CD4-positive, alpha-beta T cell treated with Interleukin-12 subunit alpha and Interleukin-12 subunit beta, for 1 hour (primary cell): ENCODE results near the gene PCDH19.

Source experiments
- DNase-seq: peaks from one replicate; pipeline ENCODE4 v3.0.0-alpha.2; 2020

PCDH19 gene

DNA sequence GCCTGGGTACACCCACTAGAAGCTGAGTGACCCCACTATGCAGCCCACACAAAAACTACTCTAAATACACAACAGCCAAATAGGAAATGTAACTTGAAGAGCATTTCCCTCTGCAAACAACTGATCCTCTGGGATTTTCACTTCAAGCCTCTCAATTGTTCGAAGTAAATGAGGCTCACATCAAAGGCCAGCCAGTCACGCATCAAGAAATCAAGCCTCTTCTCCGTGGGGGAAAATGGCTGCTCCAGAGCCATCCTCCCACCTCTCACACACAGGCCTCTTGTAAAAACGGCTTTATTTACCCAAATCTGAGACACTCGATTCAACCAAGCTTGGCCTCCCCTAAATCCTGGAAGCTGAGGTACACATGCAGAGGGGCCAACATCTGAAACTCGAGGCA is 14.3 kb downstream of the PCDH19 start:
- no peak for DNase-seq

DNA sequence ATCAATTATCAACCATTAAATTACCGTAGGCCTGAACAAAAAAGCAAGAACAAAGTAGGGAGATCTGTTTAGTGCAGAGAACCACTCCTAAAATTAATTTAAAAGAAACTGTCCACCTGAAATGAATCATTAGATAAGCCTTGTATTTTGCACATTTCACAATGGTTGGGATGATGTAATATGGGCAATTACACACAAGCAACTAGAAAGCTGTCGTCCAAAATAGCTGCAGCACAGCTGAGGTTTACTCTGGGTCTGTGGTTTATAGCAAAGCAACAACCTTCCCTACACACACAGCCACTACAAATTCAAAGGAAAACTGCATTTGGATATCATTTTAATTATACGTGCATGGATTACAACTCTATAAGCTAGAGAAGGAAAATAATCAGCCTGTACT is 28.5 kb downstream of the PCDH19 start:
- no peak for DNase-seq

DNA sequence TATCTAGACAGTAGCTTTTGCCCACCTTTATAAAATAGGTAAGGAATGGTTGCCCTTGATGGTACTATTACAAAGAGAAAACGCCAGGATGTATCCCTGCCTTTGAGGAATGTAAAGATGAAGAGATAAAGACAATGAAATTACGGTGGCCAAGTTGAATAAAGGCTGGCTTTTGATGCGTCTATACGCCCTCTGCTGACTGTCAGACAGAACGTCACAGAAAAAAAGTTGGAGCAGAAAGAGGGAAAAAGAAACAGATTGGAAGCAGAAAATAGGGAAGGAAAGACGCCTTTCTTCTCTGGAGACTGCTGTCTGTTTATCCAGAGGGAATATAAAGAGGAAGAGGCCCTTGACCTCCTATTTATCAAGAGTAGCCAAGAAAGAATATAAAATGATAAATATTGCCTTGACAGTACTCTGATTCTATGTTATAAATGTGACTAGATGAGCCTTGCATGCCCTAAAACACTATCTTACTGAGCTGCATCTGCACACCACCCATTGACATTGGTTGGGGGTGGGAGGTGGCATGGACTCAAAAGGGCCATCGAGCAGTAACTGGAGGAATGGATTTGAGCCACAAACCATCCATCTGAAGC is 30.6 kb downstream of the PCDH19 start:
- no peak for DNase-seq

DNA sequence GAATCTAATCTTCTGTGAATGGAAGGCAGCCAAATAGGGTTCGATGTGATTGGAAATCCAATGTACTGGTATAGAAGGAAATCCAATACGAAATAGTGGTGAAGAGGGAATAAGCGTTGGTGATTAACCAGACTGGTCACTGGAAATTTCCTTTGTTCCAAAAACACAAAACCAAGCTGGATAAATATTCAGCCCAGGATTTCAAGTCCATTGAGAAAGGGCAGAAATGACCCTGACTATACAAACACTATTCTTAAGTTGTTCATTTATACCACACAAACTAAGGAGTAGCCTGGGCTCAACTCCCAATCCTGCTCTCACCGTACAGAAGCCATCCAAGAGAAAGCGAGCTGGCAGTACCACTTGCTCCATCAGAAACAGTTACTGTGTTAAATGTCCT is 32.2 kb downstream of the PCDH19 start:
- DNase-seq, result no peak

DNA sequence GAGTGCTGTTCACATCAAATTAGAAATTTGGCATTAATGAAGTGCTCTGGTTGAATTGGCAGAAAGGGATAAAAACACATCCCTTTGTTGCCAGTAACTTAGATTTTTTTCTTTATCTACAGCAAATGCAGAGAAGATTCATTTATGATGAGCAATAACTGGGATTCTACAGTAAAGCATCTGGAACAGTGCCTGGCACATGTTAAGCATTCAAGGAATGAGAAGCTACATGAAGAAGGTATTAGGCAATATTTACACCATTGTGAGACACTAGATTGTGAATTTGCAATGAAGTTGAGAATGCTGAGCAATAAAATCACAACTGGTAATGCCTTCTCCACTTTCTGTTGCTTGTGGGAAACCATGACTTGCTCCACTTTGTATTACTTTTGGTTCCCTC is 33.5 kb downstream of the PCDH19 start:
- no peak for DNase-seq

DNA sequence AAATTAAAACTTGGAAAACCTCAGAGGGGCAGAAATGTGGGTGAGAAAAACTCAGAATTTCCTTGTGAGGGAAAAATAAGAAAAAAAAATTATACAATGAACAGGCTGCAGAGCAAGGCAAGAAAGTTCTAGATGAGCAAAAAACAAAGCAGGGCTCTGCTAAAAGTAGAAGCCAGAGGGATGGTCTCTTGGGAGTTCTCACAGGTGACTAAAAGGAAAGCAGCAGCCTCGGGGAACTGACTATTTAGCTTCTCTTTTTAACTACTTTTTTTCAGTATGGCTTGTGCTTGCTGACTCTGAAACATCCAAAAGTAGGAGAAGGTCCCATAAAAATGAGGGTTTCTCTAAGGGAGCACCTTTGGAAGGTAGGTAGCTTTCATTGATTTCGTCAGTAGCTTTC is 36.4 kb downstream of the PCDH19 start:
- no peak for DNase-seq

DNA sequence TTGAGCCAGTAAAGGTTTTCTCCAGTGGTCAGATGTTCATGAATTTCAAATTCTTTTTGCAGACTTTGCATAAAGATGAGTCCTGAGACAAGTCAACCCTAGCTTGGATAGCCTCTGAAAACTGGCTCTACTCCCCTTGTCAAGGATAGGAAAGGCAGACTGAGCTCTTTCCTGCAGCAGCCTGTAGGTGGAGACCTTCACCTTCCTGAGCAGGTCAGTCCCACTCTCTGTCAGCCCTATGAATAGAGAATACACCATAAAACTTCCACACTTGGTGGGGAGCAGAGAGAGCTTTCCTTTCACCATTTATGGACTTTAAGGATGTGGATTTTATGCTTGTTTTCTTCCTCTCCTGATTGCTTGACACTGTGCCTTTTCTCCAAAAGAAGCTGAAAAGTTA is 41.9 kb downstream of the PCDH19 start:
- no peak for DNase-seq

DNA sequence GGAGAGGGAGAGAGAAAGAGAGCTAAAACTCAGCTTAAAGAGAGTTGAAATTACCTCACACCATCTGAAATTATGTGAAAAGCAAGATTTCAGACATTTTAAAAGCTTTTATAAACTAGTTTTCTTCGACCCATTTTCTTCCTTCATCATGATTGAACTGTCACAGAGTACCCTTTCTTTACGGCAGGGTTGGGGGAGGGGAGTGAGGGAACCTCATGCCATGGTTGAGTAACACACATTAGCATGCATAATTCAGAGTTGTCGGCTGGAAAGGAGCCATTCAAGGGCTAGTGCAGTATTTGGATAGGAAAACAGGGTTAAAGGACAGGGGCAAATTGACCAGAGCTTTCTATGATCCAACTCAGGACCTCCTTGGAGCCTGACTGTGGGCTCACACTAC is 46.2 kb downstream of the PCDH19 start:
- DNase-seq, result no peak

DNA sequence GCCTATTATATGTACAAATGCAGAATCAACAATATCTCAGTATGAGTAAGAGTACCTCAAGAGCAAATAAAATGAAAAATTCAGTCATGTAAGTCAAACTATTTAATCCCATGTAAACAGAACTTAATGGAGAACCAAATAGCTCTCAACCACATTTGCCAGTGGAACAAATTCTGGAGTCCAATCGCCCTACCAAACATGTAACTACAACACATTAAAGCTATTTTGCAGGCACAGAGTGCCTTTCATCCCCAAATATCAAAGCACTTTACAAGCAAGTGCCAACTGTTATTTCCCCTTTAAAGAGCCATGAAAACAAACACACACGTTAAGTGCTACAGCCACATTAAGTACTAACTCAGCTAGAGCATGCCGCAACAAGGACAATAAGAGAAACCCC is 51.3 kb downstream of the PCDH19 start:
- no peak for DNase-seq

DNA sequence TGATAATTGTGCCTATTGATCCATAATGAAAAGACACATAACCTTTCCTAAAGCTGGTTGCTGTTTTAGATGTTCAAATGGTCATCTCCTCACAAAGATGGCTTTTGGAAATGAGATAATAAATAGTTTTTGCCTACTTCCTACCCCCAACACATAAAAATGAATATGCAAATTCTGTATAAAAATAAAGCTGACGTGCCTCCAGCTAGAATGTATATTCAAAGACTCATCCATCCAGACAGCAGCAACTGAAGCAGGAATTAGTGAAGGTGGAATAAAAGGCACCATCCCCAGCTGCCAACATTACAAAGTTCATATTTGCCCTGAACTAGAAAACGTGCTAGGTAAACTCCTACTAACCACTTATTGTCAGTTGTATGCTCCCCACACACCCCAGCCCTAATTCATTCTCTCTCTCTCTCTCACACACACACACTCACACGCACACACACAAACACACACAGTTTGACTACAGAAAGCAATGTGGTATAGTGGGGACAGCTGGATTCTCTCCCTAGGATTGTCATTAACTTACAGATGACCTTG is 53.6 kb downstream of the PCDH19 start:
- DNase-seq, result no peak

DNA sequence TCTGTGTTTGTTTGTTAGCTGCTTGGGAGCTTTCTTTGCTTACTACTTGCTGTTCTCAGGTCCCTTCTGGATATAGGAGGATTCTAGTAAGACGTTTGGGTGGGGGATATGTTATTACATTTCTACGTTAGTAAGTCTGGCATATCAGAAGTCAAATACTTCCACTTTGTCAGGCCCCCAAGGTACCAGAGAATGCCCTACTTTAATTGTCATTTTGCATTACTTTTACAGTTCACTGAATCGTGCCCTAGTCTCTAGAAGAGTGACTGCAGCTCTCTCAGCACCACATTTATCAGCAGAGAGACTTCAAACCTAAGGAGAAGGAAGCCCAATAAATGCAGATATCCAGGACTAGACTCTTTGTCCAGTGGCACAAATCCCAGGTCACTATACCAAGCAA is 54.4 kb downstream of the PCDH19 start:
- DNase-seq, result no peak

DNA sequence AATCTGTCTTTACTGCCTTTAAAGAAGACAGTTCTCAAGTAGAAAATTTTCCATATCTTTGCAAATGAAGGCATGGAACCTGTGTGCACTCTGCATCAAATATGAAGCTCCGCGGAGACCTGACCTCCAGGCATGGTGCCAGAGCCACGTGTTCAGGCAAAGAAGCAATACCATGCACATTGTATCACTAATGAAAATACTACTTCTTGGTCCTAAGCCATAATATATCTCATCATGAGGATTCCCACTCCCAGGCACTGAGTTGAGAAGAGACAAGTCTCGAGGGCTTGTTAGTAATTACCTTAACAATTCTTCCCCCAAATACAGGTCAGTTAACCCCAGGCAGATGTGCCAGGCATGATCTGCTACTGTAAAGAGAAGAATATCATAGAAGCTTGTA is 56.7 kb downstream of the PCDH19 start:
- no peak for DNase-seq

DNA sequence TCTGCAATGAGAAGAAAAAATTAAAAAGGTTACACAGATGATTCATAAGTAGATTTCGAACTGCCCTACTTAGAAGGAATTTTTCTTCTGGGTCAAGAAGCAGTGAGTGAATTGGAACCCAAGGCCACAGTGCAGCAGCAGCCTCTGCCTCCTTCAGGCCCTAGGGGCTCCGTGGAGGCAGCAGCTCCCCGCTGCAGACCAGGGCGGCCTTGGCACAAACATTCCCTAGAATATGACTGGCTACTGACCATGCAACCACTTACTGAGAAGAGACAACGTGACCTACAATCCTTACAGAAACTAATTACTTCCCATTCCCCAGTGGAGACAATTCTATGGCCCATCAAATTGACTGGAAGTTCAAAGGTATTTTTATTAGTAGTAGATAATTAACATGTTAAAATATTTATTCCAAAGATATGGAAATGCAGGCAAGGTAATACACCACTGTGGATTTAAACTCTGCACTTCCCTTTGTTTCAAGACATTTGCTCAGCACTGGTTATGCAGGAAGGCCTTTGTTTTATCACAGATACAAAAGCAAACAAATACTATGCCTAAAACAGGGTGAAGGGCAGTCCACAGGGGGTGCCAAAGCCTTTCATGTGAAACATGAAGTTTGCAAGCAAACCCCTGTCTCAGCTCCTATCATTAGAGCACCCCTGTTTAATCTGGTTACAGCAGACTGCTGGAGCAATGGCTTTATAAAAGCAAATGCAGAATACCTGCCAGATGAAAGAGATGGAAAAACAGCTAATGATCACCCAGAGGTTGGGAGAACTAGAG is 59.2 kb downstream of the PCDH19 start:
- DNase-seq, result no peak

DNA sequence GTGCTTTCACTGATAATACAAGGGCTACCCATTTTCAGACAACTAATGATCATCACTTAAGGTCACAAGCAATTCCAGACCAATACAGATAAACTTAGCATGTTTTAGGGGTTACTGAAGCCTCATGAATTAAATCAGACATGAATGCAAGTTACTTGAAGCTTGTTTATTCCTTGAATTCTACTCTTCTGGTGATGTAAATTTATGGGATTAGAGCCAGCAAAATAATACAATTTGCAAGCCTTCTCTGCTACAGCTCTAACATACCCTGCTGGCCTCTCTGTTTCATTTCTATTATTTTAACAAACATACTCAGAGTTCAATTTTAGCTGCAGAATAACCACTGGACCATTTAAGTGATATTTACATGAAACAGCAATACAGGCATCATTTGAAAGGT is 60.7 kb downstream of the PCDH19 start:
- no peak for DNase-seq

DNA sequence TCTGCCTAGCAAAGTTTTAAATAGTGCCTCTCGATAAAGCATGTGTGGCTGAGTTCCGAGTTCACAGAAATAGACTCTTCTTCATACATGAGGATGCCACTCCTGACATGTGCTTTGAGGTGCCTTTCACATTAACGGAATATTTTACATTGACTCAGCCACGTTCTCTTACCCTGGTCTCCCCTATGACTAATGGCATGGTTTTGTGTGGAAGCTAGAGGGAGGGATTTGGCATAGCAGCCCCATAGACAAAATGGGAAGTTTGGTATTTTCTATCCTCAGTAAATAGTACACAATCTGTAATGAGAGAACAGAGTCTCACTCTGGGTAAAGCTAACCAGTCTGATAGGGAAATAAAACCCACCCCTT is 68.9 kb downstream of the PCDH19 start:
- DNase-seq, result no peak

DNA sequence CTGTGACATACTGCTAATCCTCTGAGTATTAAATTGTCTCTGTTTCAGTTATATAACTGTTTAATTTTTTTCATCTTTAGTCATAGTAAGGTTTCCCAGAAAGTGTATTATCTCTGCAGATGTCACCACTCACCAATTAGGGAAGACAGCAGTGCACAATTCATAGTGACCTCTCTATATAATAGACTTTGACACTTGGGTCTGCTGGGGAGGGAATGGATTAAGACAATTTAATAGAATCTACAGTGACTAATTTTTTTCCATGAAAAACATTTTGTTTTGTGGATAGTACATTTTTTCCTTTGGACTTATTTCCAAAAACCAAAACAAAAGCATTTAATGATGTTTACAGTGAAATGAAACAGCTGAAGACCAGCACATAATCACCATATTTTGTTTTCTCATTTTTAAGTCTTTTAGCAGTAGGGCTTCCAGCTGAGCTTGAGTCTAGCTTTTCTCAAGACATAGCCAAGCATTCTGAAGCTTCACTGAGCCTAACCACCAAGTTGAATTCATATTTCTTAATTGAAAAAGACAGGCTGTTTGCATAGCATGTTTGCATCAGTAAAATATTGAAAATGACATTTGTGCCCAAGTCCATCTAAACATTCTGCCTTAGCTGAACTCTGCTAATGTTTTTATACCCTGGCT is 69.5 kb downstream of the PCDH19 start:
- DNase-seq, result no peak

DNA sequence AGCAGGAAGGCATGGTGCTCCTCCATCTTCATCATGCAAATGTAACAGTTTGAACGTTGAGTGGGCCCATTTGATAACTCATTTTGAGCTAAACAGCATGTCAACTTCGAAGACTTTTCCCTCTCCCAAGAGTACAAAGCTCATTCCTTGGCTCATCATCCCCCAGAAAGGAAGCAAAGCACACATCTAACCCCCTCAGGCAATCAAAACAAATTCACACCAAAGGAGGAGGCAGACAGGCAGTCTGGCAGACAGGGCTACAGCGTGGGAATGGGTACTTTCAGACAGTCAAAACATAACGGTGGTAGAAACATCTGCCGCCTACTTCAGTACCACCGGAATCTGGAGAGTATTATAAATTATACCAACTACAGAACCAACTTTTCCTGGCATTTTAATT is 81.7 kb downstream of the PCDH19 start:
- no peak for DNase-seq

DNA sequence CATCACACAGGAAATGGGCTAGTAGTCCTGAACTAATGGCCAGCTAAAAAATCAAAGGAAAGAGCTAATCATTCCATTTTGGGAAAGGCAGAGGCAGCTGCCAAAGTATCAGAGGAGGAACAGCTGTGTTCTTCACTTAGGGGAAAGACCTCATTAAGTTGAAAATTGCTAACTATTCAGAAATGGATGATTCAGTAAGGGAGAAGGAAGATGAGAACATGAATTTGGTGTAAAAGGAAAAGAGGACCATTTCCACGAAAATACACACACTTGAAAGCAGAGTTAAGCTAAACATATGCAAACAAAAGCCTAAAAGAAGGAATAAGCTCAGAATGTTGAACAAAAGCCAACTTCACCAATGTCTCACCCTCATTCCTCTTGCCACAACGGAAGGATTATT is 90.4 kb downstream of the PCDH19 start:
- DNase-seq, result no peak

DNA sequence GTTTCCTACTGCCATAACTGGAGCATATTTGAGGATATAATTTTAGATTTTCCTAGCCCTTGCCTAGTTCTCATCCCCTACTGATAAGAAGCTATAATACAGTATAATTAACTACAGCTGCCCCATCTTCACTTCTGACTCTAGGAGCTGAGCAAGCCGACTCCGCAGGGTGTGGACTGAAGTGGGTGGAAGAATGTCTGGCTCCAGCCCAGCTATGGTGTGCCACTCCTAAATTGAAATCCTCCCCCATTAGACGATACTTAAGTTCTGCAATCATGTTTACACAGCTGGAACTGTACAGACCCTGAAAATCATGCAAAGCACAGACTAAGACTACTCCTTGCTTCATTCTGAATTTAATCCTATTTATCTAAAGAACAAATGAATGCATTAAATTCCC is 93.1 kb downstream of the PCDH19 start:
- DNase-seq, result no peak

DNA sequence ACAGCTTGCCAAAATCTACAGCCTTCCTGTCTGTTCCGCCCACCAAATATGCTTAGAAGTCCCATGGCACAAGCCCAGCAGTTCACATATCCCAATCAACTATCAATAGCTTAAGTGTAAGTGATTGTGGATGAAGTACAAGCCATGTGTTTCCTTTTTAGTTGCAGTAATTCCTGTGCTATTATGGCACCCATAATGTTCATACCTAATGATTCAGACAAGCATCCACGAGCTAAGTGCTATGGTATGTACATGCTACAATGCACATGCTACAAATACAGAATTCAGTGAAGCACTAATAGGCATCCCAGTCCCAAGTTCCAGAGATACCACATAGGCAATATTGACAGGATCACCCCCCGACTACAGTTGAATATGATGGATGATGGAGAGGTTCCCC is 94.5 kb downstream of the PCDH19 start:
- no peak for DNase-seq

DNA sequence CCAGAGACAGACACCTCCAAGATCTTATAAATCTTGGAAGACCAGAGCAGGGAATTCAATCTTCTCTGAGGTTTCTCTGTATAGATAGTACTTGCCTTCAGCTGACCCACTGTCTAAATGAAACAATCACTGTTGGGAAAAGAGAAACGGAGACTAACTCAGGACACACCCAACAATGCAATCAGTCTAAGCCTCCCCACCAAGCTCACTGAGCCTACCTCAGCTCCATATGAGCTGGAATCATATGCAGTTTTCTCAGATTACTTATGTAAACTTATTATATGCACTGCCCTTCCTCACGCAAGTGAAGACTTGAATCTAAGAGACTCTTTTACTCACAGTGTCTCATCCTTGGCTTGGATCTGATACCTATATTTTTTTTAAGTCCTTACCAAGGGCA is 110.5 kb downstream of the PCDH19 start:
- no peak for DNase-seq

DNA sequence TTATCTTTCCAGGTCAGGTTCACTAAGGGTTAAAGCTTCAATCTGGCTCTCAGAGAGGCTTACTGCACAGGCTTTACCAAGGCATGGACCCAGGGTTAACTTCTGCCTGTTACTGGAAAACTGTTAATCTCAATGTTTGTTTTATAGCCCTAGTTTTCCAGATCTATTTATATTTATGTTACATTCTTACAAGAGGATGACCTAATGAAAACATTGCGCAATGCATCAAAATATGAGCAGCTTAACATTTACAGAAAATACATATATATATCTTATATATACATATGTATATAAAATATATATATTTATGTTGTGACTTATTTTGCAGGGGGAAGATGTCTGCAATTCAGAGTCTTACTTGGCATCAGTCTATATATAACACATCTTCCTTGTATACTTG is 112.3 kb downstream of the PCDH19 start:
- DNase-seq, result no peak

DNA sequence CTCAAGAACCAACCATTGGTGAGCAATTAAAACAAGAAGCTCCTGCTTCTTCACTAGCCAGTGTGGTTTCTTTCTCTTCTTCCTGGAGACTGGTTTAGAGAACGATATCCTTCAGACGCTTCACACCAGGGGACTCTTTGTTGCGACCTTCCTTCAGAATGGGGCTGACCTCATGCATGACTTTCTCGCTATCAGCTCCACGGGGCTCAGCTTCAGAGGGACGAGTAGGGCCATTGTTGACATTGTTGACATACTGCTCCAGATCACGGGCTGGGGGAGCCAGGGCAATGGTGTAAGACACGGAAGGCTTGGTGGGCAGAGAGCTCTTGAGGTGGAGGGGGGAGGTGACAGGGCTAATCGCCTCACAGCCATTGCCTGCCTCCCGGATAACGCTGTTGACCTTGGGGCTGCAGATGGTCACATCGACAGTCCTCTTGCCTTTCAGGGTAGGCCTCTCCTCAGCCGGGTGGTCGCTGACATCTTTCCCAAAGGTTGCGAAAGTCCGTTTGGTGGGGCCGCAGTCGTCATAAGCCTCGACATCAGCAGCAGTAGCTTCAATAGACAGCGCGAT is 113.8 kb downstream of the PCDH19 start:
- no peak for DNase-seq

DNA sequence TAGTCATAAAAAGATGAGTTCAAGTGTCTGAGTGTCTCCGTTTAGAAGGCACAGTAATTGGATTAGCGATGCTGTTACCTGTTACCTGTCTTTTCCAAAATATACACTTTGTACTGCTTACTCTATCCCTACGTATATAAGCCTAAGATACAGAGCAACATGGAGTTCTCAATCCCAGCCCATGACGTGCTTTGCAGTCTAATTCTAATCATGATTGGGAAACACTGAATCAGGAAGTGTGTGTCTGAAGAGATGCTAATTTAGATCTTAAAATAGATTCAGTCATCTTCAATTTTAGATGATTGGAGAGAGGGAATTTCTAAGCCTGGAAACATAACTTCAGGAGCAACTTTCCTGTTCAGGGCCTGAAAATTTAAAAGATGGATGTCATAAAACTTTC is 115.1 kb downstream of the PCDH19 start:
- no peak for DNase-seq
